GM12878 (cell line): Measurements from ENCODE around the gene SFSWAP. TPM values are rescaled to one million over a fixed set of nuclear protein-coding genes. Genes with fewer than 3 reads are reported as not detected.

Experiments
- ATAC-seq: fragments of 200-7000 bp; cut with Tn5 transposase; 3 replicates; pipeline ENCODE4 v1.9.1; 2020; ENCODE audit warnings: mild to moderate bottlenecking, moderate library complexity
- BruUV-seq: library from RNA; stranded (reverse); fragments of 400-500 nt; replicated peaks from 2 replicates; lab custom pipeline; 2021; lab: Mats Ljungman, UMichigan
- CTCF ChIA-PET: fragments of 300-600 bp; sonication (Branson Sonifier 250); formaldehyde crosslinking; extraction: SDS; loops from one replicate; lab custom pipeline; 2021; ENCODE audit warnings: inconsistent platforms; lab: Yijun Ruan, JAX
- POLR2A ChIA-PET: fragments of 350-600 bp; formaldehyde crosslinking; extraction: SDS; loops from one replicate; lab custom pipeline; 2021; ENCODE audit warnings: inconsistent platforms; lab: Charles Lee
- RAD21 ChIA-PET: fragments of 300-600 bp; sonication (Branson Sonifier 250); formaldehyde crosslinking; loops from one replicate; lab custom pipeline; 2023; ENCODE audit warnings: antibody characterized with exemption; ENCODE audit not compliant: unreplicated experiment; lab: Charles Lee
- SMC1A ChIA-PET: fragments of 300-600 bp; sonication (Branson Sonifier 250); formaldehyde crosslinking; loops from one replicate; lab custom pipeline; 2023; ENCODE audit not compliant: unreplicated experiment, uncharacterized antibody; lab: Charles Lee
- DNase-seq: peaks from one replicate; pipeline ENCODE4 v3.0.0-alpha.2; 2011; ENCODE audit warnings: low read depth, low spot score
- FAIRE-seq: peaks from 3 replicates; lab custom pipeline; 2011; peaks lifted over from hg19 to GRCh38; lab: Jason Lieb, UNC
- H2AFZ ChIP-seq: 2 replicates; pipeline ENCODE4 v1.6.0; 2011; ENCODE audit warnings: low read depth, low read length, control low read depth; ENCODE audit not compliant: control insufficient read depth
- H3K27ac ChIP-seq: 2 replicates; pipeline ENCODE4 v1.5.1; 2011; ENCODE audit warnings: control low read depth; ENCODE audit not compliant: control insufficient read depth, insufficient read depth
- H3K27me3 ChIP-seq, 2 experiments: replicated peaks in 1 of 2; 2 replicates each; pipeline versions ENCODE4 v1.6.0 to v1.6.1; 2011; ENCODE audit warnings: low read length in 1 of 2; ENCODE audit not compliant: control insufficient read depth in 2 of 2, insufficient read depth in 2 of 2
- H3K36me3 ChIP-seq, 2 experiments: 2 replicates each; pipeline ENCODE4 v1.5.1; 2011; ENCODE audit warnings: low read length in 1 of 2; ENCODE audit not compliant: control insufficient read depth in 2 of 2, insufficient read depth in 2 of 2
- H3K4me1 ChIP-seq: 2 replicates; pipeline ENCODE4 v1.6.1; 2011; ENCODE audit warnings: mild to moderate bottlenecking, low read length, moderate library complexity, mixed read lengths; ENCODE audit not compliant: control insufficient read depth, insufficient read depth
- H3K4me2 ChIP-seq: 2 replicates; pipeline ENCODE4 v1.6.0; 2011; ENCODE audit warnings: control low read depth; ENCODE audit not compliant: control insufficient read depth, insufficient read depth
- H3K4me3 ChIP-seq: fragments of 200-600 bp; sonication (generic); 2 replicates; pipeline ENCODE4 v1.5.1; 2016
- H3K79me2 ChIP-seq: 2 replicates; pipeline ENCODE4 v1.6.0; 2011; ENCODE audit warnings: low read length; ENCODE audit not compliant: control insufficient read depth, insufficient read depth
- H3K9ac ChIP-seq: 2 replicates; pipeline ENCODE4 v1.8.0; 2011; ENCODE audit warnings: low read length, control low read depth, mixed read lengths; ENCODE audit not compliant: control insufficient read depth, insufficient read depth
- H3K9me3 ChIP-seq: replicated peaks from 3 replicates; pipeline ENCODE4 v1.5.1; 2011; ENCODE audit warnings: mild to moderate bottlenecking, low read length; ENCODE audit not compliant: control insufficient read depth, insufficient read depth
- H4K20me1 ChIP-seq: 2 replicates; pipeline ENCODE4 v1.6.0; 2011; ENCODE audit not compliant: control insufficient read depth, insufficient read depth
- BCL3 ChIP-seq: IDR thresholded peaks from 2 replicates; pipeline ENCODE4 v1.6.1; 2011; ENCODE audit warnings: borderline replicate concordance, low read depth, mild to moderate bottlenecking, moderate library complexity, low read length; ENCODE audit not compliant: insufficient read depth, poor library complexity, severe bottlenecking
- CHD1 ChIP-seq: IDR thresholded peaks from 2 replicates; pipeline ENCODE4 v1.6.1; 2012; ENCODE audit warnings: low read depth, low read length, improper control_type of control experiment
- ETV6 ChIP-seq, 2 experiments: fragments of 450-650 bp in 1 of 2; IDR thresholded peaks in 1 of 2; conservative IDR thresholded peaks in 1 of 2; 2 replicates each; pipeline ENCODE4 v1.6.1; 2014; ENCODE audit warnings: antibody characterized with exemption in 1 of 2, borderline replicate concordance in 1 of 2, low read depth in 1 of 2, mild to moderate bottlenecking in 1 of 2, moderate library complexity in 1 of 2
- RBBP5 ChIP-seq: fragments of 200-600 bp; sonication (generic); conservative IDR thresholded peaks from 2 replicates; pipeline ENCODE4 v1.6.1; 2016
- SREBF1 ChIP-seq: IDR thresholded peaks from 2 replicates; pipeline ENCODE4 v1.6.1; 2012; ENCODE audit warnings: mild to moderate bottlenecking, low read length
- TAF1 ChIP-seq: IDR thresholded peaks from 2 replicates; pipeline ENCODE4 v1.6.1; 2011; ENCODE audit warnings: mild to moderate bottlenecking, low read depth, low read length, borderline replicate concordance
- ZBTB4 ChIP-seq: fragments of 450-650 bp; formaldehyde crosslinking; IDR thresholded peaks from 2 replicates; pipeline ENCODE4 v1.4.0; 2022; ENCODE audit warnings: mild to moderate bottlenecking, moderate library complexity
- ZBTB40 ChIP-seq: fragments of 450-650 bp; IDR thresholded peaks from 2 replicates; pipeline ENCODE4 v1.6.1; 2016; ENCODE audit warnings: mild to moderate bottlenecking, moderate library complexity, borderline replicate concordance
- WGBS: methylation state at CpG from one replicate; pipeline ENCODE4 v1.1.6; 2016; ENCODE audit warnings: low lambda C conversion rate; ENCODE audit not compliant: insufficient replicate concordance, insufficient coverage; ENCODE audit errors: missing lambda C conversion rate; 5-methylcytosine and 5-hydroxymethylcytosine counted together
- in situ Hi-C: fragments of 300-500 bp; cut with MboI; formaldehyde crosslinking; loops from 9 replicates; pipeline ENCODE4 v1.14.3; 2018; ENCODE audit warnings: mixed read lengths
- intact Hi-C: fragments of 100-400 bp; cut with micrococcal nuclease; formaldehyde crosslinking; loops from one replicate; pipeline ENCODE4 v1.14.2; 2022; ENCODE audit not compliant: unreplicated experiment
- polyA plus RNA-seq, 11 experiments: library from polyadenylated mRNA; depleted of rRNA in 4 of 11; unstranded in 6 of 11; stranded (reverse) in 5 of 11; fragments of >200 nt; fragmentation: Nextera tagmentation in 4 of 11; fragmentation: Illumina TruSeq in 1 of 11; extraction: Ambion mirVana in 4 of 11; extraction: Trizol in 1 of 11; gene quantifications; 1 replicate in 1 of 11; 2 replicates in 10 of 11; pipeline versions ENCODE4 v1.2.1 to v1.2.3, GENCODE V29; 2011 to 2016; ENCODE audit warnings: inconsistent platforms in 2 of 11, missing spikeins in 2 of 11, low read depth in 1 of 11
- total RNA-seq, 4 experiments: library from RNA; depleted of rRNA in 3 of 4; stranded (reverse); fragments of >200 nt in 3 of 4; fragmentation: Illumina TruSeq in 1 of 4; extraction: Trizol in 1 of 4; gene quantifications; 2 replicates each; pipeline versions ENCODE4 v1.2.1 to v1.2.3, GENCODE V29; 2013 to 2021
- TF ChIP-seq, protein P1 (sequence below): IDR thresholded peaks from 2 replicates; pipeline ENCODE4 v1.6.1; 2012; ENCODE audit warnings: mild to moderate bottlenecking, low read depth, low read length

The SFSWAP gene
- total and polyA plus RNA-seq, 10 of the 15 experiments (the other 5 are each of a cell fraction or from before 2014, with no cell fraction given): 1.8 to 48.6 (median 25.0) TPM

DNA sequence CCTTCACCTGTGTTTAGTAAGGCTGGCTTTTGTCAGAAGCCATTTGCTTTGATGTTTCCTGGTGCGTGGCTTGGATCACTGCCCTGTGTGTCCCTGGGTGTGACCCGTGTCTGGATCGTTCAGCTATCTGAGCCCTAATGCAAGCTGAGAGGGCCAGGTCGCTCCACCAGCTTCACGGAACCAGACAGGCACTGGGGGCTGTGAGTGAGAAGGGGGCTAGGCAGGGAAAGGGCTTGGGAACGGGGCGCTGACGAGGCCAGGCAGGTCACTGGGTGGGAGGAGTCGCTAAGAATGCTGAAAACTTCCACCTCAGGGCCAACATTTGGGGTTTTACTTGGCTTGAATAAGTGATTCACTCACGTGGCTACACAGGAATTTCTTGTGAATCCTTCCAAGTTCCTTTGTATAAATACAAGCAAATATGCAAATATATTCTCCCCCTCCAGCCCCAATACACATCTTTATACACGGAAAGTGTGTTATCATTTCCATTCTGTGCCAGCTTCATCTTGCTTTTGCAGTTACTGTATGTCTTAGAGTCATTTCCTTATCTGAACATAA lies 93.2 kb downstream of the SFSWAP start (continued):
- no peak for TF ChIP-seq BCL3

DNA sequence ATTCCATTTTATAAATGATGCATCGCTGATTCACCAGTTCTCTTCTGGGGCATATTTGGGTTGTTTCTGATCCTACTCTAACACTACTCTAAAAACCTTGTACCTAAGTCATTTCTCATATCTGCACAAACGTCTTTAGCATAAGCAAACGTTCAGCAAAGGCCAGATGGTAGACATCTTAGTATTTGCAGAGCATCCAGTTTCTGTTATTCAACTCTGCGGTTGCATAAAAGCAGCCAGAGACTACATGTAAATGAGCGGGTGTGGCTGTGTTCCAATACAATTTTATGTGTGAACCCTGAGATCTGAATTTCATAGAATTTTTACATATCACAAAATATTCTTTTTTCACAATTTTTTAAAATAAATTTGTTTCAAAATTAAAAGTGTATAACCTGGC lies 94.5 kb downstream of the SFSWAP start:
- Histone ChIP-seq H3K4me1 (no peaks in the 10 kb centered on the region), H4K20me1 (no peaks in the 10 kb centered on the region), H3K4me2 (no peak overlapping the region), H2AFZ (no peak overlapping the region), H3K36me3 (peaks cover 0 to under 1% of the 10 kb centered on the region in 2 experiments; a peak in 3 of 4 replicates), H3K27ac (no peak overlapping the region), H3K79me2 (no peaks in the 10 kb centered on the region), H3K4me3 (no peak overlapping the region), H3K27me3 (no peaks in the 10 kb centered on the region), H3K9ac (no peak overlapping the region), H3K9me3 (no peaks in the 10 kb centered on the region; the same call in 2 of the 3 replicates)
- in situ Hi-C loops: no loop called here
- ChIA-PET CTCF (no interaction called here), RAD21 (no interaction called here), SMC1A (no interaction called here), POLR2A (no interaction called here)
- BruUV-seq: no TSS peak
- WGBS: 68% methylated on average over 5 of the region's 5 CpGs
- DNase-seq (no peak), ATAC-seq (no peak), FAIRE-seq (no peak)
- intact Hi-C loops: no loop called here
- TF ChIP-seq ZBTB4 (CRISPR knock-in tag): no peak
- TF ChIP-seq, protein P1, sequence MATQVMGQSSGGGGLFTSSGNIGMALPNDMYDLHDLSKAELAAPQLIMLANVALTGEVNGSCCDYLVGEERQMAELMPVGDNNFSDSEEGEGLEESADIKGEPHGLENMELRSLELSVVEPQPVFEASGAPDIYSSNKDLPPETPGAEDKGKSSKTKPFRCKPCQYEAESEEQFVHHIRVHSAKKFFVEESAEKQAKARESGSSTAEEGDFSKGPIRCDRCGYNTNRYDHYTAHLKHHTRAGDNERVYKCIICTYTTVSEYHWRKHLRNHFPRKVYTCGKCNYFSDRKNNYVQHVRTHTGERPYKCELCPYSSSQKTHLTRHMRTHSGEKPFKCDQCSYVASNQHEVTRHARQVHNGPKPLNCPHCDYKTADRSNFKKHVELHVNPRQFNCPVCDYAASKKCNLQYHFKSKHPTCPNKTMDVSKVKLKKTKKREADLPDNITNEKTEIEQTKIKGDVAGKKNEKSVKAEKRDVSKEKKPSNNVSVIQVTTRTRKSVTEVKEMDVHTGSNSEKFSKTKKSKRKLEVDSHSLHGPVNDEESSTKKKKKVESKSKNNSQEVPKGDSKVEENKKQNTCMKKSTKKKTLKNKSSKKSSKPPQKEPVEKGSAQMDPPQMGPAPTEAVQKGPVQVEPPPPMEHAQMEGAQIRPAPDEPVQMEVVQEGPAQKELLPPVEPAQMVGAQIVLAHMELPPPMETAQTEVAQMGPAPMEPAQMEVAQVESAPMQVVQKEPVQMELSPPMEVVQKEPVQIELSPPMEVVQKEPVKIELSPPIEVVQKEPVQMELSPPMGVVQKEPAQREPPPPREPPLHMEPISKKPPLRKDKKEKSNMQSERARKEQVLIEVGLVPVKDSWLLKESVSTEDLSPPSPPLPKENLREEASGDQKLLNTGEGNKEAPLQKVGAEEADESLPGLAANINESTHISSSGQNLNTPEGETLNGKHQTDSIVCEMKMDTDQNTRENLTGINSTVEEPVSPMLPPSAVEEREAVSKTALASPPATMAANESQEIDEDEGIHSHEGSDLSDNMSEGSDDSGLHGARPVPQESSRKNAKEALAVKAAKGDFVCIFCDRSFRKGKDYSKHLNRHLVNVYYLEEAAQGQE: no peak
- no peak for TF ChIP-seq TAF1
- TF ChIP-seq RBBP5: no peak
- TF ChIP-seq CHD1: no peak
- no peak for TF ChIP-seq SREBF1
- TF ChIP-seq ETV6 (conservative IDR thresholded peaks at IDR 0.05 in 1 of 2, IDR thresholded peaks at IDR 0.05 in 1 of 2; ENCODE audit: borderline replicate concordance in 1 of 2, low read depth in 1 of 2): no peak
- no peak for TF ChIP-seq ZBTB40
